RWPE1 (cell line): ENCODE results near the gene SYT2.
"Not testable (repeated sequence)": the region's sequence is repeated elsewhere in the genome, so short reads cannot be mapped to it uniquely, and the experiment has no call there.

Experiments used
- CTCF ChIA-PET: fragments of 350-600 bp; sonication (Branson Sonifier 250); formaldehyde crosslinking; extraction: SDS; loops from one replicate; lab custom pipeline; 2021; lab: Yijun Ruan, JAX
- POLR2A ChIA-PET: fragments of 400-600 bp; formaldehyde crosslinking; extraction: SDS; loops from one replicate; lab custom pipeline; 2020; ENCODE audit warnings: antibody characterized with exemption; ENCODE audit not compliant: low non-redundant PET; lab: Yijun Ruan, JAX
- DNase-seq: peaks from one replicate; pipeline ENCODE4 v3.0.0; 2012; ENCODE audit warnings: low spot score
- H3K27ac ChIP-seq: fragments of 450-650 bp; 2 replicates; pipeline ENCODE4 v1.5.1; 2017
- TF ChIP-seq, protein P1 (sequence below): fragments of 450-650 bp; conservative IDR thresholded peaks from 2 replicates; pipeline ENCODE4 v1.5.1; 2017; ENCODE audit warnings: low read depth, mild to moderate bottlenecking

SYT2 gene

DNA sequence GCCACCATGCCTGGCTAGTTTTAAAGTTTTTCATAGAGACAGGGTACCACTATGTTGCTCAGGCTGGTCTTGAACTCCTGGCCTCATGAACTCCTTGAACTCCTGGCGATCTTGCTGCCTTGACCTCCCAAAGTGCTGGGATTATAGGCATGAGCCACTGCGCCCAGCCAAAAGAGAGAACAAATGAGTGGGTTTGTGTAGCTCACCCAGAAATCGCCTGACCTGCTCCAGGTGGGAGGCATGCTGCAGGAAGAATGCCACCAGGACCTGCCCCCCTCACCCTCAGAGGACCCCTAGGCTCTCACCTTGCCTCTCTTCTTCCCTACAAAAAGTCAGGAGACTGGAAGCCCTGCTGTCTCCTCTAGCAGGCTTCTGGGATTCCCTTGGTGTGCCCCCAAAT is 88.8 kb downstream of the SYT2 start:
- no peak overlapping the region for H3K27ac ChIP-seq
- CTCF ChIA-PET, result interaction anchor here (0.5 to 0.7 kb wide), 2 partner anchors 21 to 158 kb away, joined by 3 read pairs; no protein-coding TSS in a partner anchor
- TF ChIP-seq, protein P1, sequence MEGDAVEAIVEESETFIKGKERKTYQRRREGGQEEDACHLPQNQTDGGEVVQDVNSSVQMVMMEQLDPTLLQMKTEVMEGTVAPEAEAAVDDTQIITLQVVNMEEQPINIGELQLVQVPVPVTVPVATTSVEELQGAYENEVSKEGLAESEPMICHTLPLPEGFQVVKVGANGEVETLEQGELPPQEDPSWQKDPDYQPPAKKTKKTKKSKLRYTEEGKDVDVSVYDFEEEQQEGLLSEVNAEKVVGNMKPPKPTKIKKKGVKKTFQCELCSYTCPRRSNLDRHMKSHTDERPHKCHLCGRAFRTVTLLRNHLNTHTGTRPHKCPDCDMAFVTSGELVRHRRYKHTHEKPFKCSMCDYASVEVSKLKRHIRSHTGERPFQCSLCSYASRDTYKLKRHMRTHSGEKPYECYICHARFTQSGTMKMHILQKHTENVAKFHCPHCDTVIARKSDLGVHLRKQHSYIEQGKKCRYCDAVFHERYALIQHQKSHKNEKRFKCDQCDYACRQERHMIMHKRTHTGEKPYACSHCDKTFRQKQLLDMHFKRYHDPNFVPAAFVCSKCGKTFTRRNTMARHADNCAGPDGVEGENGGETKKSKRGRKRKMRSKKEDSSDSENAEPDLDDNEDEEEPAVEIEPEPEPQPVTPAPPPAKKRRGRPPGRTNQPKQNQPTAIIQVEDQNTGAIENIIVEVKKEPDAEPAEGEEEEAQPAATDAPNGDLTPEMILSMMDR, result no peak
- POLR2A ChIA-PET, result no interaction called here
- no peak for DNase-seq

DNA sequence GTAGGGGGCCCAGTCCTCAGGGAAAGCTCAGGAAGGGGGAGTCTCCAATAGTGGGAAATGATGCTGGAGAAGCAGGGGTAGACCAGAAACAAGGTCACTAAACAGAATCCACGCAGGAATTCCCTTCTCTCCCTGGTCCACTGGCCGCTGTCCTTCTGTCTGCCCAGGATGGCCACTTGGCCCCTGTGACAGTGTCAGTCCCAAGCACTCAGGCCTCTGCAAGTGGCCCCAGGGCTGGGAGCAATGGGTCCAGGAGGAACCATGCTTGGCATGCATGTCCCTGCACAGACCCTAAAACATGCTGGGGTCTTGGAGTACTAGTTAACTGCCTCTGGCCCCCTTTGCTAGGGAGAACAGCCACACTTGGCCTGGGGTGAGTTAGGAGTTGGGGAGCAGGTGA is 90.2 kb downstream of the SYT2 start:
- CTCF ChIA-PET, DNase-seq, H3K27ac ChIP-seq, POLR2A ChIA-PET: not testable (repeated sequence)

DNA sequence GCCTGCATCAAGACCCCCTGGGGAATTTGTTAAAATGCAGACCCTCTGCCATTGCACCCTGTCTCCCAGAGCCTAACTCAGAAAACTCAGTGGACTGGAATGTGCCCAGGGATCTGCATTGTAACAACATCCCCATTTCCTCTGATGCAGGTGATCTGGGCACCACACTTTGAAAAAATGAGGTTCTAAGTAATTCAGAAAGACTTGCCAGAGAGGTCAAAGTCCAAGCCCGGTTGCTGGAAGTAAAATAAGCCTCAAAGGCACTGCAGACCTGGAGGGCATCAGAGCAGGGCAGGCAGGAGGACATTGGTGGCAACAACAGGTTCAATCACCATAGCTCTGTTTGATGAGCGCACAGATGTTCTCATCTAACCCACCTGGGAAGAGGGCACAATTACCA is 90.7 kb downstream of the SYT2 start:
- no peak overlapping the region for H3K27ac ChIP-seq
- CTCF ChIA-PET, result interaction anchor here (0.7 kb wide), 1 partner anchor 90 kb away, joined by 3 read pairs; no protein-coding TSS in a partner anchor
- no peak for DNase-seq
- POLR2A ChIA-PET, result no interaction called here
- TF ChIP-seq, protein P1, result no peak

DNA sequence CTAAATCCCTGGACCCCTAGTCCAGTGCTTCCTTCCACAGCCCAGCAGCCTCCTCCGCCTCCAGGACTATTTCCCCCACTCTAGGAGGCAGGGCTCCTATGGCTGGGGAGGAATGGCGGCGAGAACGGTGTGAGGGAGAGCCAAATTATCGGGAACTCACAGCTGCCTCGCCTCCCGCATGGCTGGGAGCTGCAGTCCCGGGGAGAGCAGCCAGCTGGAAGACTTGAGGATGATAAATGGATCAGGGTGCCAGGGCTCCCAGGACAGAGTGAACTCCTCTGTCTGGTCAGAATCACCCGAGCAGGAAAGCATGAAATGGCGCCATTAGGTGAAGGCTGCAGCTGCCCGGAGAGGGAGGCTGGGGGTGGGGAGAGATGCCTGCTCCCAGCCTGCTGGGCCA is 91.2 kb downstream of the SYT2 start:
- H3K27ac ChIP-seq, POLR2A ChIA-PET, DNase-seq: not testable (repeated sequence)
- CTCF ChIA-PET, result interaction anchor here (0.6 to 0.7 kb wide), 2 partner anchors 90 to 396 kb away, joined by 3 to 4 read pairs; no protein-coding TSS in a partner anchor

GRCh38 chr1:202616355-202616915 is 93.8 kb downstream of the SYT2 start:
- CTCF ChIA-PET, result interaction anchor here (0.8 to 1.1 kb wide), 2 partner anchors 16 to 115 kb away, joined by 3 to 5 read pairs; no protein-coding TSS in a partner anchor
- TF ChIP-seq, protein P1, result no peak
- H3K27ac ChIP-seq, result no peak overlapping the region
- POLR2A ChIA-PET, result no interaction called here
- no peak for DNase-seq

GRCh38 chr1:202615501-202616354 is 94.5 kb downstream of the SYT2 start:
- TF ChIP-seq, protein P1, result no peak
- no peak for DNase-seq
- ChIA-PET POLR2A (no interaction called here), CTCF (interaction anchor here (0.6 to 1.3 kb wide), 4 partner anchors 13 to 114 kb away, joined by 4 to 5 read pairs (median 4); no protein-coding TSS in a partner anchor)
- H3K27ac ChIP-seq, result no peak overlapping the region; the same call in 1 of the 2 replicates

GRCh38 chr1:202615208-202615500 is 95.1 kb downstream of the SYT2 start:
- CTCF ChIA-PET, result interaction anchor here (0.6 to 1.3 kb wide), 7 partner anchors 13 to 272 kb away, joined by 3 to 6 read pairs (median 4); no protein-coding TSS in a partner anchor
- POLR2A ChIA-PET, H3K27ac ChIP-seq, DNase-seq: not testable (repeated sequence)
